ENCODE data around the gene GASK1A.

DNA sequence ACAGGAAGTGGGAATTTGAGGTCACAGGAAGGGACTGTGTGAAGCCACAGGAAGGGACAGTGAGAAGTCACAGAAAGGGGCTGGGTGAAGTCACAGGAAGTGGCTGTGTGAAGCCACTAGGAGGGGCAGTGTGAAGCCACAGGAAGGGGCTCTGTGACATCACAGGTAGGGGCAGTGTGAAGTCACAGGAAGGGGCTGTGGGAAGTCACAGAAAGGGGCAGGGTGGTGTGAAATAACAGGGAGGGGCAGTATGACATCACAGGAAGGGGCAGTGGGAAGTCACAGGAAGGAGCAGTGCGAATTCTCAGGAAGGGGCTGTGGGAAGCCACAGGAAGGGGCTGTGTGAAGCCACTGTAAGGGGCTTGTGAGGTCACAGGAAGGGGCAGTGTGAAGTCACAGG, 35.8 kb downstream of the GASK1A start:
- TF ChIP-seq, protein P1, sequence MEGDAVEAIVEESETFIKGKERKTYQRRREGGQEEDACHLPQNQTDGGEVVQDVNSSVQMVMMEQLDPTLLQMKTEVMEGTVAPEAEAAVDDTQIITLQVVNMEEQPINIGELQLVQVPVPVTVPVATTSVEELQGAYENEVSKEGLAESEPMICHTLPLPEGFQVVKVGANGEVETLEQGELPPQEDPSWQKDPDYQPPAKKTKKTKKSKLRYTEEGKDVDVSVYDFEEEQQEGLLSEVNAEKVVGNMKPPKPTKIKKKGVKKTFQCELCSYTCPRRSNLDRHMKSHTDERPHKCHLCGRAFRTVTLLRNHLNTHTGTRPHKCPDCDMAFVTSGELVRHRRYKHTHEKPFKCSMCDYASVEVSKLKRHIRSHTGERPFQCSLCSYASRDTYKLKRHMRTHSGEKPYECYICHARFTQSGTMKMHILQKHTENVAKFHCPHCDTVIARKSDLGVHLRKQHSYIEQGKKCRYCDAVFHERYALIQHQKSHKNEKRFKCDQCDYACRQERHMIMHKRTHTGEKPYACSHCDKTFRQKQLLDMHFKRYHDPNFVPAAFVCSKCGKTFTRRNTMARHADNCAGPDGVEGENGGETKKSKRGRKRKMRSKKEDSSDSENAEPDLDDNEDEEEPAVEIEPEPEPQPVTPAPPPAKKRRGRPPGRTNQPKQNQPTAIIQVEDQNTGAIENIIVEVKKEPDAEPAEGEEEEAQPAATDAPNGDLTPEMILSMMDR (conservative IDR thresholded peaks at IDR 0.05; ENCODE audit: low read depth, low read length) = no peak
- no peak for TF ChIP-seq EZH2 (IDR thresholded peaks at IDR 0.05; ENCODE audit: low read length, unreplicated experiment)
